Measurements from ENCODE around the gene HMCN2.

HMCN2 gene

DNA sequence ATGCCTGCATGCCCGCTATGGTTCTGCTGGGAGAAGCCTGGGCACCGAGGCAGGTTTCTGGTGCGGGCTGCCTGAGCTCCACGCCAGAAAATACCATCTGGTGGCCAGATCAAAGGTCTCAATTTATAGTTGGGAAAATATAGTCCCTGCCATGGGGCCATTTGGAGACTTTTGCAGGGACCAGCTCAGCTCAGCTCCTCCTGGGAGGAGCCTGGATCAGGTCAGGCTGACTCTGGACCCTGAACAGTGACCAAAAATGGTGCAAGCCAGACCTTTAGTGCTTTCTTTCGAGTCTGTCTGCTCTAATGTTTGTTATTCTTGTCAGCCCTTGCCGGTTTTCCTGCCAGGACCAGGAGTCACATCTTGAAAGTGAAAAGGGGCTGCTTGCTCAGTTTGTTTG, 31.8 kb downstream of the HMCN2 start:
- TF ChIP-seq ZBTB7A (IDR thresholded peaks at IDR 0.05; ENCODE audit: low read depth) (no peak), CREB1 (IDR thresholded peaks at IDR 0.05; ENCODE audit: low read depth) (no peak), FOXM1 (IDR thresholded peaks at IDR 0.05; ENCODE audit: borderline replicate concordance, low read depth) (no peak), REST (IDR thresholded peaks at IDR 0.05; ENCODE audit: low read depth) (no peak), RAD21 (IDR thresholded peaks at IDR 0.05; ENCODE audit: low read depth) (no peak), NFIC (IDR thresholded peaks at IDR 0.05) (no peak)

GRCh38 chr9:130298662-130299279, 33.2 kb downstream of the HMCN2 start:
- TF ChIP-seq, protein P1, sequence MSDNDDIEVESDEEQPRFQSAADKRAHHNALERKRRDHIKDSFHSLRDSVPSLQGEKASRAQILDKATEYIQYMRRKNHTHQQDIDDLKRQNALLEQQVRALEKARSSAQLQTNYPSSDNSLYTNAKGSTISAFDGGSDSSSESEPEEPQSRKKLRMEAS (IDR thresholded peaks at IDR 0.05): 0 out of 2 replicates have a peak, but pooled peaks have one; percentile 34
- TF ChIP-seq YY1 (IDR thresholded peaks at IDR 0.05; ENCODE audit: low read depth): peak; percentile 16; the same call in 1 of the 2 replicates
- peak; percentile 98 for TF ChIP-seq REST (IDR thresholded peaks at IDR 0.05; ENCODE audit: low read depth)
- TF ChIP-seq EGR1 (IDR thresholded peaks at IDR 0.05): no peak
- TF ChIP-seq NFIC (IDR thresholded peaks at IDR 0.05): 0 out of 2 replicates have a peak, but pooled peaks have one; percentile 14
- TF ChIP-seq ZBTB7A (IDR thresholded peaks at IDR 0.05; ENCODE audit: low read depth): no peak
- no peak for TF ChIP-seq TEAD4 (IDR thresholded peaks at IDR 0.05)

DNA sequence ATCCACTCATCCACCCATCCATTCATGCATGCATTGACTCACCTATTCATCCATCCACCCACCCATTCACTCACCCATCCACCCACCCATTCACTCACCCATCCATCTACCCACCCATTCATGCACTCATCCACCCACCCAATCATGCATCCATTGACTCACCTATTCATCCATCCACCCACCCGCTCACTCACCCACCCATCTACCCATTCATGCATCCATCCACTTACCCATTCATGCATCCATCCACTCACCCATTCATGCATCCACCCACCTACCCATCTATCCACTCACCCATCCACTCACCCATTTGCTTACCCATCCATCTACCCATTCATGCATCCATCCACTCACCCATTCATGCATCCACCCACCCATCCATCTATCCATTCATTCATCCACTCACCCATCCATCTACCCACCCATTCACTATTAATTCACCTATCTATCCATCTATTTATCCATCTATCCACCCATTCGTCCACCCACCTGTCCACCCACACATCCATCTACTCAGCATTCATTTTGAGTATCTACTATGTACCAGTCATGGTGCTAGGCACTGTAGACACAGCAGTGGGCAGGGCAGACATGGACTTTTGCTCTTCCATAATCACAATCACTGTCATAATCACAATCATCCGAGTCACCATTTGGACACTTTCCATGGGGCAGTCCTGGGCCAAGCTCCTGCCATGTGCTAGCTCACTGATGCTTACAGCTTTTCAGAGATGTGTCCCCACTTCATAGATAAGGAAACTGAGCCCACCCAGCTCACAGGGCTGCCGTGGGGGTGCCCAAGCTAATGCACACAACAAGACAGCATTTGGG, 34.4 kb downstream of the HMCN2 start:
- no peak for TF ChIP-seq EP300 (IDR thresholded peaks at IDR 0.05; ENCODE audit: borderline replicate concordance)
- no peak for TF ChIP-seq ZBTB7A (IDR thresholded peaks at IDR 0.05; ENCODE audit: low read depth)
- no peak for TF ChIP-seq TCF12 (IDR thresholded peaks at IDR 0.05; ENCODE audit: low read depth)
- TF ChIP-seq RAD21 (IDR thresholded peaks at IDR 0.05; ENCODE audit: low read depth): no peak
- TF ChIP-seq TAF1 (IDR thresholded peaks at IDR 0.05; ENCODE audit: low read depth): no peak
- no peak for TF ChIP-seq REST (IDR thresholded peaks at IDR 0.05; ENCODE audit: low read depth)
- TF ChIP-seq YY1 (IDR thresholded peaks at IDR 0.05; ENCODE audit: low read depth): no peak
- TF ChIP-seq, protein P1 (IDR thresholded peaks at IDR 0.05): no peak
- no peak for TF ChIP-seq CREB1 (IDR thresholded peaks at IDR 0.05; ENCODE audit: low read depth)
- TF ChIP-seq EGR1 (IDR thresholded peaks at IDR 0.05): no peak
- TF ChIP-seq FOXM1 (IDR thresholded peaks at IDR 0.05; ENCODE audit: borderline replicate concordance, low read depth): no peak
- TF ChIP-seq, protein P2, sequence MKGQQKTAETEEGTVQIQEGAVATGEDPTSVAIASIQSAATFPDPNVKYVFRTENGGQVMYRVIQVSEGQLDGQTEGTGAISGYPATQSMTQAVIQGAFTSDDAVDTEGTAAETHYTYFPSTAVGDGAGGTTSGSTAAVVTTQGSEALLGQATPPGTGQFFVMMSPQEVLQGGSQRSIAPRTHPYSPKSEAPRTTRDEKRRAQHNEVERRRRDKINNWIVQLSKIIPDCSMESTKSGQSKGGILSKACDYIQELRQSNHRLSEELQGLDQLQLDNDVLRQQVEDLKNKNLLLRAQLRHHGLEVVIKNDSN (IDR thresholded peaks at IDR 0.05): no peak

DNA sequence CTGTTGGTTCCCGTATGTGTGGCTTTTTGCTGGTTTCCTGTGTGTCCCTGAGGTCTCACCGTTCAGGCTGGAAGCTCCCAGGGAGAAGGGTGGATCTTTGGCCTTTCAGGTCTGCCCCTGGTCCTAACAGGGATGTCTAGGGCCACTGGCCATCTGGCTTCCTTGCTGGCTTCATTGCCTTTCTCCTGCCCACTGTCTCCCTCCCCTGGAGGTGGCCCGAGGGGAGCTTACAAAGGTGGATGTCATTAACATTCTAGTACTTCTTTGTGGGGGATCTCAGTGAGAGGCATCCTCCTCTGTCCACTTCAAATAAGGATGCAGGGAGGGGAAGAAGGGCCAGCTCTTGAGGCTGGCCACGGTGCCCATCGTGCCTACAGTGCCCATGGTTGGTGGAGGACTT, 35.2 kb downstream of the HMCN2 start:
- TF ChIP-seq, protein P1 (IDR thresholded peaks at IDR 0.05): no peak
- no peak for TF ChIP-seq FOXM1 (IDR thresholded peaks at IDR 0.05; ENCODE audit: borderline replicate concordance, low read depth)
- no peak for TF ChIP-seq NFIC (IDR thresholded peaks at IDR 0.05)
- no peak for TF ChIP-seq CEBPB (IDR thresholded peaks at IDR 0.05)
- TF ChIP-seq REST (IDR thresholded peaks at IDR 0.05; ENCODE audit: low read depth): no peak
- no peak for TF ChIP-seq TEAD4 (IDR thresholded peaks at IDR 0.05)
- no peak for TF ChIP-seq TAF1 (IDR thresholded peaks at IDR 0.05; ENCODE audit: low read depth)
- TF ChIP-seq, protein P2 (IDR thresholded peaks at IDR 0.05): no peak
- no peak for TF ChIP-seq YY1 (IDR thresholded peaks at IDR 0.05; ENCODE audit: low read depth)
- TF ChIP-seq CREB1 (IDR thresholded peaks at IDR 0.05; ENCODE audit: low read depth): no peak
- TF ChIP-seq RAD21 (IDR thresholded peaks at IDR 0.05; ENCODE audit: low read depth): no peak
- no peak for TF ChIP-seq EGR1 (IDR thresholded peaks at IDR 0.05)
- TF ChIP-seq TCF12 (IDR thresholded peaks at IDR 0.05; ENCODE audit: low read depth): no peak
- no peak for TF ChIP-seq ZBTB7A (IDR thresholded peaks at IDR 0.05; ENCODE audit: low read depth)
